ENCODE data around the gene OSTF1.

The OSTF1 gene

DNA sequence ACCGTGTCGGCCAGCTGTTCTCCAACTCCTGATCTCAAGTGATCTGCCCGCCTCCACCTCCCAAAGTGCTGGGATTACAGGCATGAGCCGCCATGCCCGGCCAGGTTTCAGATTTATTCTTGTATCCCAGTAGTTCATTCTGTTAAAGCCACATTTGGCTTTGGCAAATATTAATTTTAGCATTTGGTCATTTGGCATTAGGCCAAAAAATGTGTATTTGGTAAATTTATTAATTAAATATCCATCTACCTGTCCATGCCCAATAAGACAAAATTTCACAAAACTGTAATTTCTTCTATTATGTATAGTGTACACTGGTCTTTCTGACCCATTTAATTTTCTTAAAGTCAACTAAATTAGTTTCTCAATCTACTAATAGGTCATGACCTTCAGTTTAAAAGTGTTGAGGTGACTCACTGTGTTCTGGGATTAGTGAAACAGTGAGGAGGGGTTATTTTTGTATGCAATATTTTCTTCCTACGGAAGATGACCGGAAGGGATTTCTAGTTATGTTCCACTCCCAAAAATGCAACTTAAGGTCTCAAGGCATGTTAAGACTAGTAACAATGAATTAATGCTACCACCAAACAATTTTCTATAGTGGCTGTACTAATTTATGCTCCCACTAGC lies 21.0 kb downstream of the OSTF1 start:
- no peak for DNase-seq (ENCODE audit: extremely low read depth, low read depth)
- TF ChIP-seq CTCF (IDR thresholded peaks at IDR 0.05; ENCODE audit: low read depth, low read length) = no peak

GRCh38 chr9:75111019-75111622 lies 22.8 kb downstream of the OSTF1 start:
- no peak for DNase-seq (ENCODE audit: extremely low read depth, low read depth)
- no peak for TF ChIP-seq CTCF (IDR thresholded peaks at IDR 0.05; ENCODE audit: low read depth, low read length)

- no peak for DNase-seq (ENCODE audit: extremely low read depth, low read depth)
- no peak for TF ChIP-seq CTCF (IDR thresholded peaks at IDR 0.05; ENCODE audit: low read depth, low read length)
Measured at GRCh38 chr9:75112789-75113188, 24.5 kb downstream of the OSTF1 start.

DNA sequence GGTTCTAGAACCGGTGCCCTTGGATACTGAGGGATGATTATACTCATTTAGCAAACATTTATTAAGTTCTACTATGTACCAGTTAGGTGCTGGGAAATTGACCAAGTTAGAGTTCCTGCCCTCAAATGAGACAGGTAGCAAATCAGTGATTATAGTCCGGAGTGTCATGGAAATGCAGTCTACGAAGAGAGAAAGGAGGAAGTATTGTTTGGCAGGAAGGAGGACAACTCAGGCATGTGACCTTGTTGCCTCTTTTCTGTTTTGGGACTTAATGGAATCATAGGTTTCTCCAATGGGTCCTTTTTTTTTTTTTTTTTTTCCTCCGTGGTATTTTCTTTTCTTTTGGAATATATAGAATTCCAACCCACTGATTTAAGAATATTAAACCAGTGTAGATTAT lies 28.0 kb downstream of the OSTF1 start:
- DNase-seq (ENCODE audit: extremely low read depth, low read depth) = no peak
- no peak for TF ChIP-seq CTCF (IDR thresholded peaks at IDR 0.05; ENCODE audit: low read depth, low read length)

GRCh38 chr9:75117564-75117963 lies 29.2 kb downstream of the OSTF1 start:
- no peak for TF ChIP-seq CTCF (IDR thresholded peaks at IDR 0.05; ENCODE audit: low read depth, low read length)
- DNase-seq (ENCODE audit: extremely low read depth, low read depth) = no peak

- DNase-seq (ENCODE audit: extremely low read depth, low read depth) = no peak
- TF ChIP-seq CTCF (IDR thresholded peaks at IDR 0.05; ENCODE audit: low read depth, low read length) = no peak
Measured at GRCh38 chr9:75120686-75121085, 32.4 kb downstream of the OSTF1 start.

GRCh38 chr9:75121914-75122558 lies 33.7 kb downstream of the OSTF1 start:
- no peak for TF ChIP-seq CTCF (IDR thresholded peaks at IDR 0.05; ENCODE audit: low read depth, low read length)

More at GRCh38 chr9:75121914-75122558, 33.7 kb downstream of the OSTF1 start:
- no peak for DNase-seq (ENCODE audit: extremely low read depth, low read depth)

Data from AG09319 (cell line).